Natural killer cell (primary cell): ENCODE data around the gene PNMA6E. TPM values are rescaled to one million over a fixed set of nuclear protein-coding genes. Genes with fewer than 3 reads are reported as not detected.
"Not testable (repeated sequence)": the region's sequence is repeated elsewhere in the genome, so short reads cannot be mapped to it uniquely, and the experiment has no call there.

ENCODE experiments used
- ATAC-seq, 3 donors: fragments of 150-1000 bp in 2 of 3; fragments of 200-7000 bp in 1 of 3; cut with Tn5 transposase; 1 replicate in 1 of 3; 2 replicates in 2 of 3; pipeline ENCODE4 v1.10.0; 2021; ENCODE audit warnings: mild to moderate bottlenecking in 2 of 3, moderate library complexity in 2 of 3
- DNase-seq, 2 donors: peaks; one replicate each; pipeline versions ENCODE4 v3.0.0 to v3.0.0-alpha.2; 2013 to 2021; ENCODE audit warnings: mixed read lengths in 1 of 2
- H3K27ac ChIP-seq: one replicate; pipeline ENCODE4 v1.5.1; 2013; ENCODE audit warnings: mild to moderate bottlenecking, low read length
- H3K27me3 ChIP-seq: one replicate; pipeline ENCODE4 v1.6.1; 2013; ENCODE audit warnings: low read length; ENCODE audit not compliant: control insufficient read depth, insufficient read depth
- H3K36me3 ChIP-seq: one replicate; pipeline ENCODE4 v1.6.1; 2013; ENCODE audit warnings: low read length; ENCODE audit not compliant: control insufficient read depth, insufficient read depth
- H3K4me1 ChIP-seq: one replicate; pipeline ENCODE4 v1.6.1; 2013; ENCODE audit warnings: low read length; ENCODE audit not compliant: control insufficient read depth, insufficient read depth
- H3K4me3 ChIP-seq: one replicate; pipeline ENCODE4 v1.5.1; 2013; ENCODE audit warnings: low read length
- H3K9me3 ChIP-seq: one replicate; pipeline ENCODE4 v1.6.1; 2013; ENCODE audit warnings: low read length; ENCODE audit not compliant: control insufficient read depth, insufficient read depth
- H3K27ac Mint-ChIP-seq, 2 donors: one replicate each; pipeline ENCODE4 v1.8.0; 2022; ENCODE audit warnings: mild to moderate bottlenecking in 2 of 2, mixed read lengths in 2 of 2, moderate library complexity in 1 of 2
- H3K27me3 Mint-ChIP-seq, 2 donors: one replicate each; pipeline ENCODE4 v1.8.0; 2022; ENCODE audit warnings: low read depth in 2 of 2, mixed read lengths in 2 of 2
- H3K36me3 Mint-ChIP-seq: one replicate; pipeline ENCODE4 v1.8.0; 2022; ENCODE audit warnings: mixed read lengths
- H3K4me1 Mint-ChIP-seq, 2 donors: one replicate each; pipeline ENCODE4 v1.8.0; 2022; ENCODE audit warnings: mixed read lengths in 2 of 2
- H3K4me3 Mint-ChIP-seq: one replicate; pipeline ENCODE4 v1.8.0; 2022; ENCODE audit warnings: mild to moderate bottlenecking, moderate library complexity, mixed read lengths
- H3K9me3 Mint-ChIP-seq, 2 donors: one replicate each; pipeline ENCODE4 v1.8.0; 2022; ENCODE audit warnings: mixed read lengths in 2 of 2
- WGBS: methylation state at CpG from one replicate; pipeline ENCODE4 v1.1.7; 2013; ENCODE audit warnings: missing lambda C conversion rate; ENCODE audit not compliant: insufficient coverage; 5-methylcytosine and 5-hydroxymethylcytosine counted together
- intact Hi-C: fragments of 100-400 bp; cut with micrococcal nuclease; formaldehyde crosslinking; loops from one replicate; pipeline ENCODE4 v1.14.2; 2022
- total RNA-seq, 4 donors: library from RNA; stranded (reverse); fragments of 120-200 nt in 1 of 4; gene quantifications; one replicate each; pipeline versions ENCODE4 v1.2.3 to v1.2.4, GENCODE V29; 2013 to 2022
- TF ChIP-seq, protein P1 (sequence below): fragments of 200-600 bp; IDR thresholded peaks from one replicate; pipeline ENCODE4 v1.8.0; 2022; ENCODE audit warnings: antibody characterized with exemption

Gene PNMA6E
- total RNA-seq, 3 donors from 2014 or later (not counting 1 experiment from before 2014, with no cell fraction given), result not detected

DNA sequence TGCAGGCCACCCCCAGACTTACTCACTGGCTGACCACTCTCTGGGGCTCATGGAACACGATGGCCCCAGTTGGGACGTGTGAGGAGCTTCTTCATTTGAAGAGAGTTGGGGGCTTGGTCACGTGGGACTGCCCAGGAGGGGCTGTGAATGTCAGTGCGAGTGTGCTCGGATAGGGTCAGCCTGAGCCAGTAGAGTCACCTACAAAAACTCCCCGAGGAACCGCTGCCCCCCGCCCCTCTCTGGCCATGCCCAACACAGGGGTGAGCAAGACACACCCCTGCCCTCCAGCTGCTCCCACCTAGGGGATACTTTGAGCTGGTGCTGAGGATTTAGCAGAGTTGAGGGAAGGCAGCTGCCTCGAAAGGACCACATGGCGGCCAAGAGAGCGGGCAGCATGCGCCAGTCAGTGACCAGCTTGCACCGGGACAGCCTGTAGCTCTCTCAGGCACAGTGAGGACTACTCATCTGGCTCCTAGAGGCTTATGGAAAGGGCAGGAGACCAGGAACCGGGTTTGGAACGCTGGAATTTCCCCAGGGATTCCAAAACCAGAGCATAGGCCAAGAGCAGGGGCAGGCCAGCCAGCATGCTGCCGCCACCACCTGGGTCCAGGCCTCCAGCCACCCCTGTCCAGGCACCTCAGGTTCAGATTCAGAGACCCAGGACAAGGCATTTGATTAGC is 8.4 kb downstream of the PNMA6E start:
- WGBS, result 93% methylated on average over 16 of the region's 16 CpGs

DNA sequence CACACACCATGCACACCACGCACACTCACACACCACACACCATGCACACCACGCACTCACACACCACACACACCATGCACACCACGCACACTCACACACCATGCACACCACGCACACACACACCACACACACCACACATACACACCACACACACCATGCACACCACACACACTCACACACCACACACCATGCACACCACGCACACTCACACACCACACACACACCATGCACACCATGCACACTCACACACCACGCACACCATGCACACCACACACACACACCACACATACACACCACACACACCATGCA is 11.7 kb downstream of the PNMA6E start:
- H3K4me1 Mint-ChIP-seq, H3K27ac ChIP-seq, H3K4me1 ChIP-seq, DNase-seq, intact Hi-C loops, H3K27me3 Mint-ChIP-seq, H3K27ac Mint-ChIP-seq, H3K9me3 ChIP-seq, H3K36me3 Mint-ChIP-seq, H3K4me3 Mint-ChIP-seq, H3K9me3 Mint-ChIP-seq, ATAC-seq, H3K4me3 ChIP-seq, H3K27me3 ChIP-seq, H3K36me3 ChIP-seq: not testable (repeated sequence)
- 94% methylated on average over 5 of the region's 6 CpGs for WGBS

More for the DNA sequence above, 8.4 kb downstream of the PNMA6E start:
- no peaks in the 10 kb centered on the region for H3K27me3 ChIP-seq
- intact Hi-C loops, result no loop called here
- Mint-ChIP-seq H3K27ac (no peak overlapping the region), H3K9me3 (no peaks in the 10 kb centered on the region), H3K36me3 (no peaks in the 10 kb centered on the region), H3K4me1 (peaks cover 0 to 5% of the 10 kb centered on the region in 2 donors), H3K27me3 (no peaks in the 10 kb centered on the region), H3K4me3 (no peak overlapping the region)
- TF ChIP-seq, protein P1, sequence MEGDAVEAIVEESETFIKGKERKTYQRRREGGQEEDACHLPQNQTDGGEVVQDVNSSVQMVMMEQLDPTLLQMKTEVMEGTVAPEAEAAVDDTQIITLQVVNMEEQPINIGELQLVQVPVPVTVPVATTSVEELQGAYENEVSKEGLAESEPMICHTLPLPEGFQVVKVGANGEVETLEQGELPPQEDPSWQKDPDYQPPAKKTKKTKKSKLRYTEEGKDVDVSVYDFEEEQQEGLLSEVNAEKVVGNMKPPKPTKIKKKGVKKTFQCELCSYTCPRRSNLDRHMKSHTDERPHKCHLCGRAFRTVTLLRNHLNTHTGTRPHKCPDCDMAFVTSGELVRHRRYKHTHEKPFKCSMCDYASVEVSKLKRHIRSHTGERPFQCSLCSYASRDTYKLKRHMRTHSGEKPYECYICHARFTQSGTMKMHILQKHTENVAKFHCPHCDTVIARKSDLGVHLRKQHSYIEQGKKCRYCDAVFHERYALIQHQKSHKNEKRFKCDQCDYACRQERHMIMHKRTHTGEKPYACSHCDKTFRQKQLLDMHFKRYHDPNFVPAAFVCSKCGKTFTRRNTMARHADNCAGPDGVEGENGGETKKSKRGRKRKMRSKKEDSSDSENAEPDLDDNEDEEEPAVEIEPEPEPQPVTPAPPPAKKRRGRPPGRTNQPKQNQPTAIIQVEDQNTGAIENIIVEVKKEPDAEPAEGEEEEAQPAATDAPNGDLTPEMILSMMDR, result no peak
- ATAC-seq, result no peak
- no peaks in the 10 kb centered on the region for H3K36me3 ChIP-seq
- H3K9me3 ChIP-seq, result no peaks in the 10 kb centered on the region
- no peak overlapping the region for H3K4me3 ChIP-seq
- DNase-seq, result no peak
- no peaks in the 10 kb centered on the region for H3K4me1 ChIP-seq
- H3K27ac ChIP-seq, result no peak overlapping the region

DNA sequence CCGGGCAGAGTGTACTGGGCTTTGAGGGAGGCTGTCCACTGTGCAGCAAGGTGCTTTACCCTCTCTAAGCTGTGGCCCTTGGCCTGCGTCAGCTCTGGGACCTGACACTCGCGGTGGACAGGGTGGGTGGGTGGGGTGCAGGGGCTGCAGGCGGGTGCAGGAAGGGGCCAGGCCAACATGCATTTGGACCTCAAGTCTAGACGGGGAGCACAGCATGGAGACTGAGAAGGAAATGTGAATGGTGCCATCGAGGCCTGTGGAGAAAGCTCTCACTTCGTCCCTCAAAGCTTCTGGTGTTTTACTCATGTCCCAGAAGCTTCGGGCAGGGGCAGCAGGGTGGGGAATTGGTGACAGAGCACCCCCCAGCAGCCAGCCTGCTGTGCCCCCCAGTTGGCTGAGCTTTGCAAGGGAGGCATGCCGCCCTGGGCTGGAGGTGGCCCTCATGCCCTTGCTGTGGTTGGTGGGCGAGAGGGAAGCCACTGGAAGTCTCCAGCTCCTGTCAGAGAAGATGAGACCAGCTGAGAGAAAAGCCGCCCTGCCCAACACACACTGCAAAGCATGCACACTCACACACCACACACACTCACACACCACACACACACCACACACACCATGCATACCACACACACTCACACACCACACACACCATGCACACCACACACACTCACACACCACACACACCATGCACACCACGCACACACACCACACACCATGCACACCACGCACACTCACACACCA is 12.3 kb downstream of the PNMA6E start:
- no peaks in the 10 kb centered on the region for H3K36me3 Mint-ChIP-seq
- 90% methylated on average over 13 of the region's 14 CpGs for WGBS
- H3K27ac Mint-ChIP-seq, result no peak overlapping the region
- intact Hi-C loops, result no loop called here
- Histone ChIP-seq H3K27ac (no peak overlapping the region), H3K27me3 (no peaks in the 10 kb centered on the region), H3K4me1 (no peaks in the 10 kb centered on the region), H3K9me3 (no peaks in the 10 kb centered on the region), H3K4me3 (no peak overlapping the region), H3K36me3 (no peaks in the 10 kb centered on the region)
- DNase-seq (no peak), ATAC-seq (no peak)
- TF ChIP-seq, protein P1, result no peak
- no peaks in the 10 kb centered on the region for H3K27me3 Mint-ChIP-seq
- H3K9me3 Mint-ChIP-seq, result no peaks in the 10 kb centered on the region
- H3K4me3 Mint-ChIP-seq, result no peak overlapping the region
- no peaks in the 10 kb centered on the region for H3K4me1 Mint-ChIP-seq

DNA sequence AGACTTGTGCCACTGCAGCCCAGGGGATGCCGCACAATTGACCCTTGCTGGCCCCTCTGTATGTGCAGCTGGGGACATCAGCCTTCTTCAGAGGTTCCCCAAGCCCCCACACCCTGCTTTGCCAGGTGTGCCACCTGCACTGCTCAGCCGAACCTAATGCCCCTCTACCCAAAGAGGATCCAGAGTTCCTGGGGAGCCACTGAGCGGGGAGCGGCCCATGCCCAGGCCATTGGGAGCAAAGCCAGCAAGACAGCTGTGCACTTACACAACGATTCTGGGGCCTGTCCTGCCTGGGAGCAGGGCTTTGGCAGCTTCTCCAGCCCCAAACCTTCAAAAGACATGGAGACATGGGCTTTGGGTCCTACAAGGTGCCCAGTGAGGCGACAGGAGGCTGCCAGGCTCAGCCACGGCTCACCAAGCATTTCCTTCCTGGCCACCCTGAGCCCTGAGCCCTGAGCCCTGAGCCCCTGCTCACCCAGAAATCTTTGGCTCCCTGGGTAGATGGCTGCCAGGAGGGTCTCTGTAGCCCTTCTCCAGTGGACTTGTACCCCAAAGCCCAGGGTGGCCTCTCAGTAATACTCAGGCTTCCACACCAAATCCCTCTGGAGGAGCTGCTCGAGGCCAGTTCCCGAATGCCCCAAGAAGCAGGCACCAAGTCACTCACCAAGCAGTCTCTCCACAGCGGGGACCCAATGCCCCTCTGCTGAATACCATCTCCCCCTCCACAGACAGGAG is 13.0 kb downstream of the PNMA6E start:
- DNase-seq (no peak), ATAC-seq (no peak)
- no peak overlapping the region for H3K4me3 ChIP-seq
- H3K27me3 ChIP-seq, result no peaks in the 10 kb centered on the region
- no peaks in the 10 kb centered on the region for H3K9me3 ChIP-seq
- TF ChIP-seq, protein P1, result no peak
- no peaks in the 10 kb centered on the region for H3K27me3 Mint-ChIP-seq
- H3K4me1 ChIP-seq, result no peaks in the 10 kb centered on the region
- H3K36me3 Mint-ChIP-seq, result no peaks in the 10 kb centered on the region
- no peak overlapping the region for H3K27ac ChIP-seq
- 89% methylated on average over 10 of the region's 10 CpGs for WGBS
- no peaks in the 10 kb centered on the region for H3K9me3 Mint-ChIP-seq
- no peaks in the 10 kb centered on the region for H3K4me1 Mint-ChIP-seq
- H3K36me3 ChIP-seq, result no peaks in the 10 kb centered on the region
- H3K4me3 Mint-ChIP-seq, result no peak overlapping the region
- intact Hi-C loops, result no loop called here
- H3K27ac Mint-ChIP-seq, result no peak overlapping the region
